ENCODE measurements around the gene EXOC2.
"Not testable (repeated sequence)": the region's sequence is repeated elsewhere in the genome, so short reads cannot be mapped to it uniquely, and the experiment has no call there.

EXOC2 gene

DNA sequence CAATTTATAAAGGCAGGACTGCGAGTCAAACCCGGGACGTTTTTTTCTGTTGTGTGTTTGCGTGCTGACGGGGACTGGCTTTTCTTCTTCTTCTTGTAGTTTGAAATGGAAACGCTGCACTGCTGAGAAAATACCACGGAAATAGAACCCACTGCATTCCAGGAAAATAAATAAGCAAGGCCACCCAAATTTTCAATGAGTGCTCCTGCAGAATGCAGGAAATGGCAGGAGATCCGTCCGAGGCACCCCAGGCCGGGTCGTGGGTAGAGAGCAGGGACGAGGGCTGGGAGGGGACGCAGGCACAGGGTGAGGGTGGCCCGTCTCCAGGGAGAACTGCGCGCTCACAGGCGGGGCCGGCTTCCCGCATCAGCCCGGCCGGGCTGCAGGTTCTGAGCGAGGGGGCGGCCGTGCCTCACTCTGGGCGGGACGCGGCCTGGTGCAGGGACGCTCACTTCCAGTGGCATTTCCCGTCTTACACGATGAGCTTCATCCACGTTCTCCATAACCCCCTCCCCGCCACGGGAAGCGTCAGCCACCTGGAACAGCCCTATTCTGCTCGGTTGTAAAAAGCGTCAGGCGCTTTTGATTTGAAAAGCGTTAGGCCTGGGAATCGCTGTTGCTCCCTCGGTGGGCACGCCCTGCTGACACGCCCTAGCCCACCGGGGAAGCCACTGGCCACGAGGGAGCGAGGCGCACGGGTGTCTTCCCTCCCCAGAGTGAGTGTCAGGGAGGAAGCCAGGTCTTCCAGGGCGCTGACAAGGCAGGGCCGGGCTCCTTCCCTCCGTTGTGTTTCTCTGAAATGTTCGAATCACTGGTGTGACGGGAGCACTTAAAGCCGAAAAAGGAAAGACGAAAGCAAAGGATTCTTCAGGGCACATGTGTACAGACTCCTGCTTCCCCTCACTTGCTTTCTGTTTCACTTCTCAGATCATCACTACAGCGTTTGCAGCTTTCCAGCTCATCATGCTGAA is 17.9 kb upstream of the EXOC2 start:
- DNase-seq (ENCODE audit: low read depth) = peak; percentile 38

DNA sequence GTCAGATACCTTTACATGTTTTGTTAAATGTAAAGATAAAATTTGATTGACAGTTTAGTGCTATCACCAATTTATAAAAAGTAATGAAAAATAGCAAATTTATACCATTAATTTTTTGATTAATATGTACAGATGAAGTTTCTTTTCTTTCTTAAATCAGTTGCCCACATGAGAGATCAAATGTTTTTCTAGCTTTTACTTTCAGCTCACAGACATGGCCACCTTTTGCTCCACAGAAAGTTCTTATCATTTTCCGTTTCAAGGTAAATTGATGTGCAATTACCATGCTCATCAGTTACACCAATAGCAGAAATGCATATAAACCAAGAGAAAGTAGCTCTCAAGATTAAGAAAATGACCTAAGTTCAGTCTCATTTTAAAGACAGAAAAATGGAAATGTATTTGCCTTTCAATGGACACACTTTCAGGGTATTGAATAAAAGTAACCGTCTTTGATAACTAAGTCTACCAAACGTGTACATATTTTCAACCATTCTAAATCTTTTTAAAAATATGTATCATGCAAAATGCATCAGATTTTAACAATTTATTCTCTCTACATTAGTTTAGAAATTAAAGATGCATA is 16.6 kb upstream of the EXOC2 start:
- no peak for DNase-seq (ENCODE audit: low read depth)

DNA sequence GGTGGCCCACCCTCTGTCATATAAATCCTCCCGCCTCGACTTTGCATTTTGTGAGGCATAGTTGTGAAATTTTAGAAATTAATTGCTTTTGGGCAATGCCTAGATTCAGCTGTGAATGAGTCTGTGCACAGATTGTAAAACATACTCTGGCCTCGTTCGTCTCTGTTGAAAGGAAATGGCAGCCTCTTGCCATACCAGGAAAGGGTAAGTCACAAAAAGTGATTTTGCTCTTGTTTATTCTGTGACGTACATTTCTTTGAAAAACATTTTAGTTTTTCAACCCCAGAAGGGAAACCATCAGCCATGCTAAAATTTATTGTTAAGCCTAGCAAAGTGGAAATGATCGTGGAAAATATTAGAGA is 15.3 kb upstream of the EXOC2 start:
- no peak for DNase-seq (ENCODE audit: low read depth)

DNA sequence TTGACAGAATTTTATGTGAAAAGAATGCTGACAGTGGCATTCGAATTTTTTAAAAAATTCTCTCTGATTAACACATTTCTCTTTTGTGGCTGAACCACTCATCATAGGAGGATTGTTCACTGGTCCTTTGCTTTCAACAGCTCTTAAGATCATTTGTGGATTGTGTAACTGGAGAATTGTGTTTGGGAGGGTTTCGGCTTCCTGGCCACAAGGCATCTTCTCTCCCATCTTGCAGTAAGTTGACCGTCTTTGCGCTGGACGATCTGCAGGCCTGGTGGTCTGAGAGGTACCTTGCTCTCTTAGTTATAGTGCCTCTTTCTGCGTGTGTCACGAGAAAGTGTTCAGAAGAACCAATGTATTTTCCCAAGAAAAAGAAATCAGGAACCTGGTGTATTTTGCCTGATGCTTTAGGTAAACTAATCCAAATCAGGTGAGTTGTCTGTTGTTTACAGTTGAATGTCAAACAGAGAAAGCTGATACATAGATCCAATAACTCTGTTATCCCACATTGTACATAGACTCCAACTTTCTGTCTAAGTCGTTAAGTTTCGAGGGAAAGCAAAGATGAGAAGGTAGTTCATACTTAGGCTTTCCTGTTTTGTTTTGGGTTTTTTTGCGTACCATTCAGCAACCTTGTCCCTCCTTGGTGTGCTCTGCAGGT is 14.8 kb upstream of the EXOC2 start:
- no peak for DNase-seq (ENCODE audit: low read depth)

DNA sequence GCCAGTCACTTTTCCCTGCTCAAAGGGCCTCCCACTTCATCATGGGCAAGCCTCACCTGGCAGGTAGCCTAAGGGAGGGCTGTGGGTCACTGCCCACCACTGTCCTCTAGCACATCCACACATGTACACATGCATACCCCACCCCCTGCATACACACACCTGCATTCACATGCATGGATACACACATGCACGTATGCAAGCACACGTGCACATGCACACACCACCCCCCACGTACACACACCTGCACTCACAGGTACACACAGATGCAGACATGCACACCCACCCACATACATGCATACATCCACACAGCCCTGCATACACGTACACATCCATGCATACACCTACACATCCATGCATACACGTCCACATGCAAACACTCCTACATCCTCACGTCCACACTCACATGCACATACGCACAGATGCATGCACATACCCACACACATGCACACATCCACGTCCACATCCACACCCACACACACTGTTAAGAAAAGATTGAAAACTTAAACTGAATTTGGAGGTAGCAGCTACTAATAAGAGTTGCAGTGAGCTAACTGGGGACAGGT is 14.0 kb upstream of the EXOC2 start:
- no peak for DNase-seq (ENCODE audit: low read depth)

DNA sequence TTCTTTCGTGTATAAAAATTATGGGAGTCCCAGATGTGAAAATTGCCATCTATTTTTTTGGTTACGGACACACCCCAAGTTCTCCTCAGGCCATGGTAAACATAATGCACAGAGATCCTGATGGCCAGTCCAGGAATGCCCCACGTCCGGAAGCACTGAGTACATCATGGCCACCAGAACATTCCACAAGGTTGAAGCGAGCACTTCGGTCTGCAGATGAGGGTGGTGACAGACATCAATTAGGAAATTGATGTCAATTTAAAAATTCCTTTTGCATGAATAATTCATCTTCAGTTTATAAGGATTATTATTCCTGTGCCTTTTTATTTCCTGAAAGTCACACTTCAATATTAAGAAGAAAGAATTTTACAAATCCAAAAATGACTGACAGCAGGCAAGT is 13.2 kb upstream of the EXOC2 start:
- DNase-seq (ENCODE audit: low read depth) = no peak

DNA sequence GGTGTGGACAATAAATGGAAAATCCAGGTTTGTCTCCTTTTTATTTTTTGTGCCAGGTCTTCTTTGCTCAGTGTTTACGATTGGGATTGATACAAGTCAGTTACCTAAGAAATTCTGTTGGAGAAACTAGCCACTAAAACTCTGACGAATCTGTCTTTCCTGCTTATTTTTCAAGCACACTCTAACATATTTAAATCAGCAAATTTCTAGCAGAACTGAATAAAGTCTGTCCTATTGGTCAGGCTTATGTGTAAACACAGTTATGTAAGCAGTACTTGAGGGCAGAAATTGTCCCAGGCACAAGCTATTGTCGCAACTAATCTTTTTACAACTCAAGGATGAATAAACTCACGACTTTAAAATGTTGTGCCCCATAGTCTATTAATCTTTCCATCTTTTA is 12.1 kb upstream of the EXOC2 start:
- DNase-seq (ENCODE audit: low read depth) = no peak

DNA sequence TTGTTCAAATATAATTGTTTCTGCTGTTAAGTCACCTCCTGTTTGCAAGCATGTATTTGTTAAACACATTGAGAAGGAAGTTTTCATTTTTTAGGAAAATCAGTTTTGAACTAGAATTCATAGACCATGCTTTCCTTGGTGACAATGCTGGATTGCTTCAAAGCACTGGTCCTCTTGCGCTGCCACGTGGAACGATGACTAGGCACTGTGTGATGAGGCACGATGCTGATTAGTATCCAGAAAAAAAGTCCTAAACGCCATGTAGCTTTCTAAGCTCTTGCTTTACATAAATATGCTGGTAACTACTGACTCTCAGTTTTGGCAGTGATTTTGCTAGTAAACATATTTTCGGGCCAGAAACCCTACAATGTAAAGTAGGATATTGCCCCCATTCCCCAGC is 11.1 kb upstream of the EXOC2 start:
- DNase-seq (ENCODE audit: low read depth) = no peak

DNA sequence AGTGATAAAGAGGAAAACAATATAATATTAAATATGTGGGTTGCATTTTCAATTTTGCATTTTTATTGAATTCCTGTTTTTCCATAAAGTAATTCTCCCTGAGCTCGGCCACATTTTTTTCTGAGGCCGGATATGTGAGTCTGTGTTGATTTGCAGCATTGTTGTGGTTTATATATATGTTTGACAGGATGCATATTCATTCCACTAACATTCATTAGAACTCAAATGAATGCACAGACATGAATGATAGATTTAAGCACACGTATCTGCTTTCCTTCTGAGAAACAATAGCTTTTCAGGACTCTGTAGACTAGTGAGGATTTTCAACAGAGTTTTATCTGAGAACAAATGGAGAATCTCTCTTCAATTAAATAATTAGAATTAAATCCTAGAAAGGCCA is 10.6 kb upstream of the EXOC2 start:
- DNase-seq (ENCODE audit: low read depth) = no peak

DNA sequence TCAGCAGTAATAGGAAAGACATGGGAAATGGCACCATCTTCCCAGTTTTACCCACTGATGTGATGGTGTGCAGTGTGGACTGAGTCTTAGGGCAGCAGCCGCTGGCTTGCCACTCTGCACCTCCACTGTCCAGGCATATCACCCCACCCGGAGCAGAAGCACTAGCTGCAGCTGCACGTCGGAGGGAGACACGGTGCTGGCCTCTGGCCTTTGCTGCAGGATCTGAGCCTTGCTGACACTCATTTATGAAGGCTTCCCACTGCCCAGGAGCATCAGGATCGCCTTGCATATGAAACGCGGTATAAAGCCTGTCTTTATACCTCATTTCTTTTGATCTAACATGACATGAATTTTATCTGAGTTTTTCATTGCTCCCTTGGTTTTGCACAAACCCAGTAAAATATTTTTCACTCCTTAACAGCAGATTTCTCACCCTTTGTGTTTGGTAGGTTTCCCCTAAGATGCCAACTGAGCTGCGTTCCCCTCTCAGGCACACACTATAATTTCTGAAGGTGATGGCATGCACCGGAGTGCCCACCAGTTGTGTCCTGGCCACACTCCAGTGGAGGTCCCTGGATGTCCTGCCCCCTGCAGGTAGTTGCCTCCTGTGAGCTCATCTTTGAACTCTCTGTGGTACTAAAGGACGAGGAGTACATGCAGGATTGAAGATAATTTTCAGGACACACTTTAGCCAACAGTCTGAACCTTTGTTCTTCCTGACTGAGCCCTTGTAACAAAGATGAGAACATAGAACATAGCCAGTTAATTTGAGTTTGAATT is 9.0 kb upstream of the EXOC2 start:
- no peak for DNase-seq (ENCODE audit: low read depth)

DNA sequence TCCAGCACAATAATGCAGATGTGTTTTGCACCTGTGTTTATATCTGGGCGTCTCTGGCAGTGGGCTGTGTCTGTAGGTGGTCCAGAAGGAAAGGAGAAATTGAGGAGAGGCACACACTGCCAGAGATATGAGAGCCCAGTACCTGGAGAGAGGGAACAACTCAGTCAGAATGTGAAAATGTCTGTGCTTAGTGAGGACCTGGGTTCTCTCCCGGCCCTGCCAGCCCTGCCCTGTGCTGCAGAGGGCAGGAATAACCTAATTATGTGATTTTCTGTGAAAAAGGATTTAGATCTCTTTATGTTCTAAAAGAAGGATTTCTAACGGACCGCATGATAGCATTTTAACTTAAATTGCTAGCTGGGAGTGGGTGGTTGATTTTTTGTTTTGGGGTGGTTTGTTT is 8.3 kb upstream of the EXOC2 start:
- no peak for DNase-seq (ENCODE audit: low read depth)

DNA sequence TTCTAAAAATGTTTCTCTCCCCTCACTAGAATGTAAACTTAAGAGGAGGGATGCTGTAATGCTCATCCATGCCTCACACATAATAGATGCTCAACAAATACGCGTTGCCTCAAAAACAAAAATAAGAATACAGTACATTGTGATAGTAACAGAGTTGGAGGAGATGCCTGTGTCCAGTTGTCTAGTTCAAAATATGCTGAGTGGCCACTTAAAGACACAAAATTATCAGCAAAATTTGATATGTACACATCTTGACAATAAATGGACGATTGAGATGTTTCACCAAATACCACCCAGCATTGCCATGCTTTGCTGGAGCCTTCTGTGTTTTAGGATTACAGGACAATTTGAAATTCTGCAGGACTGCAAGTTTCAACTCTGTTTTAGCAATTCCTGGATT is 7.6 kb upstream of the EXOC2 start:
- no peak for DNase-seq (ENCODE audit: low read depth)

DNA sequence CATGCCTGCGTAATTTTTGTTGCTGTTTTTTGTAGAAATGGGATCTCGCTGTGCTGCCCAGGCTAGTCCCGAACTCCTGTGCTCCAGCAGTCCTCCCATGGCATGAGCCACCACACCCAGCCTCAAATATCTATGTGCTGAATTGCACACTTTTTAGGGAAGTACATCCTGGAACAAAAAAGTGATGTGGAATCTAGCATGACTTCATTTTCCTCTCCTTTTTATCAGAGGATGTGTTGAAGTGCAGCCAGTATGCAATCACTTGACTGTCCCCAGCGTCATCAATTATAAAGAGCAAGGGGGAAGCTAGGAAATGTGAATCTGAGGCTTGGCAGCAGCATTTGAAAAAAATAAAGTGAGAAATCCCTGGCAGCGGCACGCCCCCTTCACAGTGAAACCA is 6.4 kb upstream of the EXOC2 start:
- no peak for DNase-seq (ENCODE audit: low read depth)

DNA sequence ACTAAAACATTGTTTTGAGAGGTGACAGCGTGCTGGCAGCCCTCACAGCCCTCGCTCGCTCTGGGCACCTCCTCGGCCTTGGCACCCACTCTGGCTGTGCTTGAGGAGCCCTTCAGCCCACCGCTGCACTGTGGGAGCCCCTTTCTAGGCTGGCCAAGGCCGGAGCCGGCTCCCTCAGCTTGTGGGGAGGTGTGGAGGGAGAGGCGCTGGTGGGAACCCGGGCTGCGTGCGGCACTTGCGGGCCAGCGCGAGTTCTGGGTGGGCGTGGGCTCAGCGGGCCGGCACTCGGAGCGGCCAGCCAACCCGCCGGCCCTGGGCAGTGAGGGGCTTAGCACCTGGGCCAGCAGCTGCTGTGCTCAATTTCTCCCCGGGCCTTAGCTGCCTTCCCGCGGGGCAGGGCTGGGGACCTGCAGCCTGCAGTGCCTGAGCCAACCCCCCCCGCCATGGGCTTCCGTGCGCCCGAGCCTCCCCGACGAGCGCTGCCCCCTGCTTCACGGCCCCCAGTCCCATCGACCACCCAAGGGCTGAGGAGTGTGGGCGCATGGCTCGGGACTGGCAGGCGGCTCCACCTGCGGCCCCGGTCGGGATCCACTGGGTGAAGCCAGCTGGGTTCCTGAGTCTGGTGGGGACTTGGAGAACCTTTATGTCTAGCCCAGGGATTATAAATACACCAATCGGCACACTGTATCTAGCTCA is 1.6 kb upstream of the EXOC2 start:
- DNase-seq (ENCODE audit: low read depth) = not testable (repeated sequence)

DNA sequence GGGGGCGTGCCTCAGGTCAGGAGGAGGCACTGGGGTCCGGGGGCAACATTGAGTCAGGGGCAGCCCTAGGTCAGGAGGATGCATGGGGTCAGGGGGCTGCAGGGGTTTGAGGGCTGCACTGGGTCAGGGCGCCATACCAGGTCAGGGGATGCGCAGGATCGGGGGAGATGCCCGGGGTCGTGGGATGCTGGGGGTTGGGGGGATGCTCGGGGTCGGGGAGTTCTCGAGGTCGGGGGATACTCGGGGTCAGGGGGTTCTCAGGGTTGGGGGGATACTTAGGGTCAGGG is 727 bp upstream of the EXOC2 start:
- no peak for DNase-seq (ENCODE audit: low read depth)

DNA sequence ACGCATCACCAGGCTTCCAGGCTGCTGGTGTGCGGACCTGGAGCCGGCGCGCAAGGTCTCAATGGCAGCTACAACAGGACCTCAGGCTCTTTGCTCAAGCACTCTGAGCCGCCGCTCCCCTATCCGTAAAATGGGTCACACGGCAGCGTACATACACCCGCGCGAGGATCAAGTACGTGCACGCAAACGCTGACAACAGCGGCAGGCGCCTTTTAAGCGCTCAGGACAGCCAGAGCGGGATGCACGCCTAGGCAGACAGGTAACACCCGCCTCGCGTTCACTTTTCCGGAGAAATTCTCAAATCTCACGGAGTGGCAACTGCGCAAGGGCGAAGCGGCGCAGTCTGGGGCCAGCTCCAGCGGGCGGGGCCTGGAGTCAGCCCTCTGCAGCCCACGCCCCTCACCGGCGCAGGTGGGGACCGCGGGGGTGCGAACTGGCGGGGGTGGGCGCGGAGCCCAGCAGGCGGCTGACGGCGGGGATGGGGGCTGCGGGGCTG is 535 bp downstream of the EXOC2 start:
- peak; percentile 62 for DNase-seq (ENCODE audit: low read depth)

DNA sequence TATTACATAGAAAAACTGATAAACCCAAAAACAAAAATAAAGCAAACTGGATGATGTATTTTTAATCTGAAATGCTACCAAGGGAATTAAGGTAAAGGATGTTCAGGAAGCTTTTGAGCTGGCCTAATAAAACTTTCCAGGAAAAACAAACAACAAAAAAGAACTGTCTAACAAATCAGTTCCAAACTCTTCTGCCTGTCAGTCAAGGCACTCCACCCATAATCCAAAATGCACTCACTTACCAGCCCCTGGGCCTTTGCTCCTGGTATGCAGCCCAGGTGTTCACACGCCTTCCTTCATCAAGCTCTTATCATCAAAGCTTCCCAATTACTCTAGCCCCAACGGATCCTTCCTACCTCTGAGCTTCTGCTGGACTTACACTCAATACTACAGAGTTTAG is 3.7 kb downstream of the EXOC2 start:
- DNase-seq (ENCODE audit: low read depth) = no peak

DNA sequence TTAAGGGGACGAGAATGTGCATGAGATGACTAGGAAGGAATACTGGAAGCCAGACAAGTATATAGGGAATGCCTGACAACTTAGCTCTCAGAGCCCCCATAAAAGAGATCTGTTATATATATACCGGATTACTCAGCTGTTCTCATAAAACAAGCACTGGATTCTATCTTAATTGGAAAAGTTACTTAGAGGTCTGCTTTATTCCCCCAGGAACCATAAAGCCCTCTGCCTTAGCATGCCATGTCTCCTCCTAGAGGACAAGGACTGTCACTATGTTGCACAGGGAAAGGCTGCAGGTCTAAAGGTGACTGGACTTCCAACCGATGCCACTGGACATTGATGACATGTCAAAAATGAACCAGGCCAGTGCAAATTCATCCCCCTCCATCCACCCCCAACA is 6.4 kb downstream of the EXOC2 start:
- DNase-seq (ENCODE audit: low read depth) = no peak

DNA sequence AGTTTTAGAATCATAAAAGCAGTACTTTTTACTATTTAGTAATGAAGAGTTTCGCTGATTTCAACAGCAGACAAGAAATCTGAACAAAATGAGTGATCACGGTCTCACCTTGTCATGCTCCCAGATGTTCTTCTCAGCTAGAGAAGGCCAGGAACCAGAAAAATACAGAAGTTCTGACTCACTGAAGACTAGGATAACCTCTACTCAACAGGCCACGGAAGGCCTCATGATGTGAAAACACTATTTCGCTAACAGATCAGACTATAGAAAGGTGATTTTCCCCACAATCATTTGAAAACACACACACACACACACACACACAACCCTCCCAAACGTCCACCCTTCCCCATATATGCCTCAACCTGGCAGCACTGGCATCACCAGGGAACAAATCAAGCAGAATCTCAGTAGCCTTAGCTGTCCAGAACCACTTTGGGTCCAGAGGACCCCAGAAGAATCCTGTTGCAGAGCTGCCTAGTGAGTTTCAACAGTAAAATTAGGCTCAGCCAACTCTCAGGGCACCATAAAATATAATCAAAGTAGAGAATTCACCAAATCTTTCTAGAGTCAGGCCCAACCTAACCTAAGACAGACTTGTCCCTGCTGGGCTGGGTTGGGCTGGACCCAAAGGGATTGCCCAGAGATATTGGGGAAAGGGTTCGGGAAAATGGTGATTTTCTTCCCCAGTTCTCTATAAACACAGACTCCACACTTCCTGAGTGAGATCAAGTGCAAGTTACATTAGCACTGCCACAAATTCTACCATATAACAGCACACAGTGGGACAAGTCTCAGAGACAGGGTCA is 7.9 kb downstream of the EXOC2 start:
- no peak for DNase-seq (ENCODE audit: low read depth)

DNA sequence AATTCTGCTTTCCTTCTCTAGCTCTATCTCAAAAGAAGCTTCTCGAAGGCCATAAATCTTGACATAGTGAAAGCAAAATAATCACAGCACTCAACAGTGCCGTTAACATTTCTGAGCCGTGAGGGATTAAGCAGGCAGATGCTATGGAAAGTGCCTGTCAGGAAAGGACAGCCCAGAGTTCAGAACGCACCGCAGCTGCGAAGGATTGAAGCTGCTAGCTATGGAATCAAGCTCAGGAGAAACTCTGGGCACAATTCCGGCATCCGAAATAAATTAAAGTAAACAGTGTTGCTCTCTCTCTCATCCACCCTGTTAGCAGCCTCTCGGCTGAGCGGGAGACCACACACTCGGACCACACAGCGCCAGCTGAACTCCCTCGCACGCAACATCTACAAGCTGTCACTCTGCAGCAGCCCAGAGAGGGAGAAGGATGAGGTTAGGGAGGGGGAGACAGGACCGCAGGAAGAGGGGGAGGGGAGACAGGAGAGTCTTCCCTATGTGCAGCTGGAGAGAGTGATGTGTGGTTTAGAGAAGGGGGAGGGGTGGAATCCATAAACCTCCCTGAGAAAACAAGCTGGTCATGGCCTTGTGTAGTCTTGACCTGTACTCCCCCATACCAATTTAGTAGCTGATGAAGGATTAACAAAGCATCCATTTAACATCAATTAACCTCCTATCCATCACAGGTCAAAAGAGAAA is 9.0 kb downstream of the EXOC2 start:
- DNase-seq (ENCODE audit: low read depth) = no peak
